Nephron (organoid): ENCODE measurements around the gene RNF44.
A peak's percentile ranks its signal among the peaks of the same experiment; 100 is the strongest.

Experiments
- H3K27ac Mint-ChIP-seq, 3 experiments: 2 replicates each; pipeline ENCODE4 v1.8.0; 2020; ENCODE audit warnings: mixed read lengths in 3 of 3, mild to moderate bottlenecking in 2 of 3, moderate library complexity in 1 of 3
- H3K27me3 Mint-ChIP-seq: 2 replicates; pipeline ENCODE4 v1.8.0; 2021; ENCODE audit warnings: low read depth, mild to moderate bottlenecking, moderate library complexity, mixed read lengths
- H3K36me3 Mint-ChIP-seq: 2 replicates; pipeline ENCODE4 v1.8.0; 2020; ENCODE audit warnings: low read depth, mixed read lengths
- H3K4me1 Mint-ChIP-seq: 2 replicates; pipeline ENCODE4 v1.8.0; 2020; ENCODE audit warnings: mixed read lengths
- H3K4me3 Mint-ChIP-seq, 3 experiments: 2 replicates each; pipeline ENCODE4 v1.8.0; 2020; ENCODE audit warnings: mild to moderate bottlenecking in 3 of 3, mixed read lengths in 3 of 3, moderate library complexity in 2 of 3
- H3K9me3 Mint-ChIP-seq: 2 replicates; pipeline ENCODE4 v1.8.0; 2020; ENCODE audit warnings: mixed read lengths
- CTCF ChIP-seq, 3 experiments: fragments of 200-600 bp; sonication (generic); IDR thresholded peaks; one replicate each; pipeline ENCODE4 v1.5.0; 2021; ENCODE audit warnings: antibody characterized with exemption in 3 of 3; ENCODE audit not compliant: unreplicated experiment in 3 of 3

The RNF44 gene

GRCh38 chr5:176550275-176550831 lies 13.2 kb upstream of the RNF44 start:
- TF ChIP-seq CTCF (IDR thresholded peaks at IDR 0.05; ENCODE audit: unreplicated experiment in 3 of 3): no peak
- no peaks in the 10 kb centered on the region for H3K9me3 Mint-ChIP-seq
- peaks cover 6% of the 10 kb centered on the region for H3K4me1 Mint-ChIP-seq
- no peaks in the 10 kb centered on the region for H3K36me3 Mint-ChIP-seq
- no peak overlapping the region for H3K4me3 Mint-ChIP-seq
- H3K27ac Mint-ChIP-seq: no peak overlapping the region
- H3K27me3 Mint-ChIP-seq: peaks cover 23% of the 10 kb centered on the region

GRCh38 chr5:176549871-176550270 lies 12.7 kb upstream of the RNF44 start:
- Mint-ChIP-seq H3K9me3 (no peaks in the 10 kb centered on the region), H3K27ac (no peak overlapping the region), H3K4me1 (peaks cover 2% of the 10 kb centered on the region), H3K27me3 (peaks cover 19% of the 10 kb centered on the region), H3K4me3 (no peak overlapping the region), H3K36me3 (no peaks in the 10 kb centered on the region)
- no peak for TF ChIP-seq CTCF (IDR thresholded peaks at IDR 0.05; ENCODE audit: unreplicated experiment in 3 of 3)

GRCh38 chr5:176548967-176549444 lies 11.8 kb upstream of the RNF44 start, which contains the start of gene CDHR2:
Gene CDHR2 (plus strand): TSS chr5:176549342. CDS start chr5:176565353, 16,011 bp downstream.
- TF ChIP-seq CTCF (IDR thresholded peaks at IDR 0.05; ENCODE audit: unreplicated experiment in 3 of 3): no peak
- Mint-ChIP-seq H3K27me3 (peaks cover 19% of the 10 kb centered on the region), H3K9me3 (no peaks in the 10 kb centered on the region), H3K36me3 (no peaks in the 10 kb centered on the region), H3K27ac (peak within 1 kb of the TSS in 1 of 3 experiments; percentile 85), H3K4me3 (peak within 1 kb of the TSS in 2 of 3 experiments; percentile 16 to 60), H3K4me1 (no peaks in the 10 kb centered on the region)

- Mint-ChIP-seq H3K4me1 (peaks cover 3% of the 10 kb centered on the region), H3K36me3 (no peaks in the 10 kb centered on the region), H3K4me3 (peak overlapping the region in 2 of 3 experiments; percentile 16 to 43), H3K27ac (peak overlapping the region in 2 of 3 experiments; percentile 17 to 51), H3K27me3 (peaks cover 10% of the 10 kb centered on the region), H3K9me3 (no peaks in the 10 kb centered on the region)
- no peak for TF ChIP-seq CTCF (IDR thresholded peaks at IDR 0.05; ENCODE audit: unreplicated experiment in 3 of 3)
Measured at GRCh38 chr5:176547802-176548201, 10.6 kb upstream of the RNF44 start.

- peaks cover 12% of the 10 kb centered on the region for H3K27me3 Mint-ChIP-seq
- no peak for TF ChIP-seq CTCF (IDR thresholded peaks at IDR 0.05; ENCODE audit: unreplicated experiment in 3 of 3)
Measured at GRCh38 chr5:176545737-176546509, 8.7 kb upstream of the RNF44 start.

More at GRCh38 chr5:176545737-176546509, 8.7 kb upstream of the RNF44 start:
- H3K36me3 Mint-ChIP-seq: no peaks in the 10 kb centered on the region
- peak overlapping the region in 1 of 3 experiments; percentile 11 for H3K4me3 Mint-ChIP-seq
- H3K9me3 Mint-ChIP-seq: no peaks in the 10 kb centered on the region
- H3K27ac Mint-ChIP-seq: no peak overlapping the region
- peaks cover 16% of the 10 kb centered on the region for H3K4me1 Mint-ChIP-seq
